ENCODE measurements around the gene BCL2L1. TPM values are rescaled to one million over a fixed set of nuclear protein-coding genes. Genes with fewer than 3 reads are reported as not detected.
A peak's percentile ranks its signal among the peaks of the same experiment; 100 is the strongest.

The BCL2L1 gene
- total RNA-seq, 2 donors from 2014 or later = 60.3 to 89.5 TPM

DNA sequence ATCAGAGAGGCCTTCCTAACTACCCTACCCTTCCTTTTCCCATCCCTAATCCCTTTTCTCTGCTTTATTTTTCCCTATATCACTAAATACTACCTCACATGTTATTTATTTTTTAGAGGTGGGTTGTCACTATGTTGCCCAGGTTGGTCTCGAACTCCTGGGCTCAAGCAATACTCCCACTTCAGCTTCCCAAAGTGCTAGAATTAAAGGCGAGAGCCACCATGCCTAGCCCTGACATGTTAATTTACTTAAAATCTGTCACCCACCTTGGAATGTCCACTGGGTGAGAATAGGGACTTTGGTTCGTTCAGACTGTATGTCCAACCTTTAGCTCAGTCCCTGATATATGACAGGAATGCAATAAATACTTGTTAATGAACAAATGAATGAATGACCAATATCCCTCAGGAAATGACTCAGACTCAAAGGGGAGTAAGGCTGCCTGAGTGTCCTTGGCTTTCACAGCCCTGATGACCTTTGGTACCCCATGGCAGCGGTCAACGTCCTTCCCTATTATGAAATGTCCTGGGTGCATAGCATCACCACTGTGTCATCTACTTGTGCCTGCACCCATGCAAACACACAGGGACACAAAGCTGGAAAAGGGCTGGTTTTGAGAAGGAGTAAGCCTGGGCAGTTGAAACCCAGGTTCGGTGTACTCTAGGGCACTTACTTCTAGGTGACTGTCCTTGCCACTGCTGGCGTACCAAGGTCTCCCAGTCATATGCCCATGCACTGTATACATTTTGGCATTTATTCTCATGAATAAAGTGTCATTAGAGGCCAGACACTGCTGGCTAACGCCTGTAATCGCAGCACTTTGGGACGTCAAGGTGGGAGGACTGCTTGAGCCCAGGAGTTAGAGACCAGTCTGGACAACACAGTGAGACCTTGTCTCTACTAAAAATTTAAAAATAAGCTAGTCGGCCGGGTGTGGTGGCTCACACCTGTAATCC is 26.5 kb downstream of the BCL2L1 start:
- peaks cover 57% of the 10 kb centered on the region for H3K4me1 Mint-ChIP-seq
- H3K27ac Mint-ChIP-seq = peak overlapping the region; percentile 18
- H3K27me3 Mint-ChIP-seq (ENCODE audit: insufficient read depth) = no peaks in the 10 kb centered on the region
- H3K27me3 ChIP-seq (ENCODE audit: control insufficient read depth, insufficient read depth, low read length, poor library complexity, severe bottlenecking) = no peaks in the 10 kb centered on the region
- 94% methylated on average over 11 to 12 of the region's 12 CpGs for WGBS, 2 experiments (ENCODE audit: insufficient coverage in 1 of 2, insufficient read length in 1 of 2)
- TF ChIP-seq, protein P1, sequence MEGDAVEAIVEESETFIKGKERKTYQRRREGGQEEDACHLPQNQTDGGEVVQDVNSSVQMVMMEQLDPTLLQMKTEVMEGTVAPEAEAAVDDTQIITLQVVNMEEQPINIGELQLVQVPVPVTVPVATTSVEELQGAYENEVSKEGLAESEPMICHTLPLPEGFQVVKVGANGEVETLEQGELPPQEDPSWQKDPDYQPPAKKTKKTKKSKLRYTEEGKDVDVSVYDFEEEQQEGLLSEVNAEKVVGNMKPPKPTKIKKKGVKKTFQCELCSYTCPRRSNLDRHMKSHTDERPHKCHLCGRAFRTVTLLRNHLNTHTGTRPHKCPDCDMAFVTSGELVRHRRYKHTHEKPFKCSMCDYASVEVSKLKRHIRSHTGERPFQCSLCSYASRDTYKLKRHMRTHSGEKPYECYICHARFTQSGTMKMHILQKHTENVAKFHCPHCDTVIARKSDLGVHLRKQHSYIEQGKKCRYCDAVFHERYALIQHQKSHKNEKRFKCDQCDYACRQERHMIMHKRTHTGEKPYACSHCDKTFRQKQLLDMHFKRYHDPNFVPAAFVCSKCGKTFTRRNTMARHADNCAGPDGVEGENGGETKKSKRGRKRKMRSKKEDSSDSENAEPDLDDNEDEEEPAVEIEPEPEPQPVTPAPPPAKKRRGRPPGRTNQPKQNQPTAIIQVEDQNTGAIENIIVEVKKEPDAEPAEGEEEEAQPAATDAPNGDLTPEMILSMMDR (conservative IDR thresholded peaks at IDR 0.05) = no peak
- no peak overlapping the region for H3K4me3 Mint-ChIP-seq
- no peak overlapping the region for H3K27ac ChIP-seq (ENCODE audit: low read depth, low read length)
- DNase-seq = no peak
- H3K9ac ChIP-seq (ENCODE audit: extremely low read depth, low read length, poor library complexity, severe bottlenecking) = no peak overlapping the region
- peaks cover 52% of the 10 kb centered on the region for H3K36me3 Mint-ChIP-seq (ENCODE audit: low read depth)
- no peaks in the 10 kb centered on the region for H3K9me3 ChIP-seq (ENCODE audit: control insufficient read depth, low read length)
- H3K4me1 ChIP-seq (ENCODE audit: control insufficient read depth, insufficient read depth, low read length) = peaks cover 7% of the 10 kb centered on the region
- H3K36me3 ChIP-seq (ENCODE audit: control insufficient read depth, insufficient read depth, low read length) = peaks cover 28% of the 10 kb centered on the region
- no peak overlapping the region for H3K4me3 ChIP-seq (ENCODE audit: low read length)
- H3K9me3 Mint-ChIP-seq = no peaks in the 10 kb centered on the region

DNA sequence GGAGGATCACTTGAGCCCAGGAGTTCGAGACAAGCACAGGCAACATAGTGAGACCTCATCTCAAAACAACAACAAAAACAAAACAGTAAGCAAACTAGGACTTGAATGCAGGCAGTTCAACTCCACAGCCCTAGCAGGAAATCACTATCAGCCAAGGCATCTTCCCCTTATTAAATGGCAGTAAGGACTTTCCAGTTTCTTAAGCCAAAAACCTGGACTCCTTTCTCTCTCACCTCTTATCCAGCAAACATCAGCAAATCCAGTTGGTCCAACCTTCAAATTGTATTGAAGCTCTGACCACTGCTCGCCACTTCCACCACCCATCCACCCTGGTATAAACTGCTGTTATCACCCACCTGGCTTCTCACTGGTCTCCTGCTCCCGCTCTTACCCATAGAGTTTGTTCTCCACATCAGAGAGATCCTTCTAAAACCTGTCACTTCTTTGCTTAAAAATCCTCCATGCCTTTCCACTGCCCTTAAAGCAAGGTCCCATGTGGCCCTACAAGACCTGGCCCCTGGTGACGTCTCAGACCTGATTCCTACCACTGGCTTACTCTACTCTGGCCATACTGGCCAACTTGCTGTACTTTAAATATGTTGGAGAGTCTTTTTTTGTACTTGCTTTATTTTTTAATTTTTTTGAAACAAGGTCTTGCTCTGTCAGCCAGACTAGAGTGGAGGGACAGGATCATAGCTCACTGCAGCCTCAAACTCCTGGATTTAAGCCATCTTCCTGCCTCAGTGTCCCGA is 27.6 kb downstream of the BCL2L1 start:
- no peaks in the 10 kb centered on the region for H3K9me3 Mint-ChIP-seq
- no peak overlapping the region for H3K4me3 Mint-ChIP-seq
- DNase-seq = no peak
- peaks cover 57% of the 10 kb centered on the region for H3K4me1 Mint-ChIP-seq
- H3K27me3 ChIP-seq (ENCODE audit: control insufficient read depth, insufficient read depth, low read length, poor library complexity, severe bottlenecking) = no peaks in the 10 kb centered on the region
- H3K36me3 ChIP-seq (ENCODE audit: control insufficient read depth, insufficient read depth, low read length) = peaks cover 26% of the 10 kb centered on the region
- 97% methylated on average over 3 to 5 of the region's 5 CpGs for WGBS, 2 experiments (ENCODE audit: insufficient coverage in 1 of 2, insufficient read length in 1 of 2)
- H3K27me3 Mint-ChIP-seq (ENCODE audit: insufficient read depth) = no peaks in the 10 kb centered on the region
- no peak overlapping the region for H3K4me3 ChIP-seq (ENCODE audit: low read length)
- TF ChIP-seq, protein P1 (conservative IDR thresholded peaks at IDR 0.05) = no peak
- peaks cover 7% of the 10 kb centered on the region for H3K4me1 ChIP-seq (ENCODE audit: control insufficient read depth, insufficient read depth, low read length)
- H3K27ac Mint-ChIP-seq = peak overlapping the region; percentile 18
- H3K9ac ChIP-seq (ENCODE audit: extremely low read depth, low read length, poor library complexity, severe bottlenecking) = no peak overlapping the region
- H3K27ac ChIP-seq (ENCODE audit: low read depth, low read length) = no peak overlapping the region
- peaks cover 49% of the 10 kb centered on the region for H3K36me3 Mint-ChIP-seq (ENCODE audit: low read depth)
- no peaks in the 10 kb centered on the region for H3K9me3 ChIP-seq (ENCODE audit: control insufficient read depth, low read length)

DNA sequence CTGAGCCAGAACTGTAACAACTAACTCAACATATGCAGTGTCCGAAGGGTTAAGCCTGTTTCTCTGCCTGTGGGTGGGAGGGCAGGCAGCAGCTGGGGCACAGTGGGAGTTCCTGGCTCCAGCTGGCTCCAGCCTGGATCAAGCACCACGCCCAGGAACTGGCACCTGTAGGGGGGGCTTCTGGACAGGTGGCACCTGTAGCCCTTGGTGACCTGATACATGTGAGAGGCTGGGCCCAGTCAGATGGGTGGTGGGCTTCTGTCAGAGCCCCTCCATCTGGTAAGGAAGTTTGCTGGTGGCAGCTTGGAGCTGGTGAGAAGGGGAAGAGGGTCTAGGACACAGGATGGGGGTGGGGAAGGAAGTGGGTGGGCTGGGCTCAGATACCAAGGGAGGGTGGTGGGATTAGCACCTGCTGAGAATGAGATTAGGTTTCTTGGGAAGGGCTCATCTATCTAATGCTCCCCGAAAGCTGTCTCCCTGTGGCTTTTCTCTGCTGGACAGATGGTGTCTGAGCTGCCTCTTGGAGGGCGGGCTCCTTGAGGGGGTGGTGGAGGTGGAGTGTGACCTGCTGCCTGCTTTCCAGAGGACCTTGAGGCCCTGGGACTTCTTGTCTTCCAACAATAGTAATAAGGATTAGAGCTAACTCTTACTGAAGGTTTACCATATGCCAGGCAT is 28.5 kb downstream of the BCL2L1 start:
- WGBS, 2 experiments (ENCODE audit: insufficient coverage in 1 of 2, insufficient read length in 1 of 2) = 47% methylated on average over 4 of the region's 4 CpGs; no CpG with 5 or more reads in 1 of the 2 experiments
- Mint-ChIP-seq H3K4me1 (peaks cover 53% of the 10 kb centered on the region), H3K27ac (peak overlapping the region; percentile 18), H3K4me3 (peak overlapping the region; percentile 22), H3K27me3 (ENCODE audit: insufficient read depth) (no peaks in the 10 kb centered on the region), H3K36me3 (ENCODE audit: low read depth) (peaks cover 48% of the 10 kb centered on the region), H3K9me3 (no peaks in the 10 kb centered on the region)
- H3K4me3 ChIP-seq (ENCODE audit: low read length) = no peak overlapping the region
- no peak overlapping the region for H3K9ac ChIP-seq (ENCODE audit: extremely low read depth, low read length, poor library complexity, severe bottlenecking)
- H3K27ac ChIP-seq (ENCODE audit: low read depth, low read length) = no peak overlapping the region
- no peaks in the 10 kb centered on the region for H3K27me3 ChIP-seq (ENCODE audit: control insufficient read depth, insufficient read depth, low read length, poor library complexity, severe bottlenecking)
- DNase-seq = peak; percentile 76
- H3K4me1 ChIP-seq (ENCODE audit: control insufficient read depth, insufficient read depth, low read length) = peaks cover 7% of the 10 kb centered on the region
- TF ChIP-seq, protein P1 (conservative IDR thresholded peaks at IDR 0.05) = no peak
- H3K9me3 ChIP-seq (ENCODE audit: control insufficient read depth, low read length) = no peaks in the 10 kb centered on the region
- H3K36me3 ChIP-seq (ENCODE audit: control insufficient read depth, insufficient read depth, low read length) = peaks cover 21% of the 10 kb centered on the region

Measured in endodermal cell (in vitro differentiated cells).